Measurements from ENCODE around the gene EML6.

DNA sequence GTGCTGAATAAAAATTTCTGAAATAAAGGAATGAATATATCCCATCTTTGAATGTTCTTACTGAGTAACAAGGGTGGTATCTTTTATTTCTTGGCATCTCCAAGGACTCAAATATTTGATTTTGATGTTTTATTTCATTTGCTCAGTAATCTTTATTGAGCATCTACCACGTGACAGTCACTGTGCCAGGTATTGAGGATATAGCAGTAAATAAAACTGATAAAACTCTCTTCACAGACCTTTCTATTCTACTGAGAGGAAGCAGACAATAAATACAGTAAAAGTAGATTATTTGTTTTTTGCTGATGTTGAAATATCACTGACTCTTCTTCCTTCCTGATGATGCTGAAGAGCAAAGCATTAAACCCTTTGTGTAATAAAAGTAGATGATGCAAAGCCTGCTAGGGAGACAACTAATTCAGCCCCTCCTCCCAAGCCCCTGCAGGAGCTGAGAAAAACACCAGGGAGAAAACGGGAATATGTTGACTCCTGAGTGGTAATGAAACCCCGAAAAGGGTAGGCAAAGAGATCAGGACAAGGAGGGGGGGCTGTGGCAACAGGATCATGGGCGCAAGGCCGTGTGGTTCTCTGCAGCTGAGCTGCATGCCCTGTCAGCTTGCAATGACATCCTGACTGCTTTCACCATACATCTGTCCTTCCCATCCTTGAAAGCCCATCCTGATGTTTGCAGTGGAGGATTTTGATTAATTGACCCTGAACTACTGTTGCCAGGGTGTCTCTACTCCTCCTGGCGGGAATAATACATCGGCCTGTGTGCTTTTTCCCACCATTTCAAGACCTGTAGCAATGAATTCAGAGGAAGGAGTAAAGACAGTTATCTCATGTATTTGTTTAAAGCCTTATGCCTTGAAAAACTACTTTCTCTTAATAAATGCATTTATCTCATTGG lies 117.4 kb downstream of the EML6 start:
- TF ChIP-seq EZH2phosphoT487 (IDR thresholded peaks at IDR 0.05), result no peak
- TF ChIP-seq, protein P1, sequence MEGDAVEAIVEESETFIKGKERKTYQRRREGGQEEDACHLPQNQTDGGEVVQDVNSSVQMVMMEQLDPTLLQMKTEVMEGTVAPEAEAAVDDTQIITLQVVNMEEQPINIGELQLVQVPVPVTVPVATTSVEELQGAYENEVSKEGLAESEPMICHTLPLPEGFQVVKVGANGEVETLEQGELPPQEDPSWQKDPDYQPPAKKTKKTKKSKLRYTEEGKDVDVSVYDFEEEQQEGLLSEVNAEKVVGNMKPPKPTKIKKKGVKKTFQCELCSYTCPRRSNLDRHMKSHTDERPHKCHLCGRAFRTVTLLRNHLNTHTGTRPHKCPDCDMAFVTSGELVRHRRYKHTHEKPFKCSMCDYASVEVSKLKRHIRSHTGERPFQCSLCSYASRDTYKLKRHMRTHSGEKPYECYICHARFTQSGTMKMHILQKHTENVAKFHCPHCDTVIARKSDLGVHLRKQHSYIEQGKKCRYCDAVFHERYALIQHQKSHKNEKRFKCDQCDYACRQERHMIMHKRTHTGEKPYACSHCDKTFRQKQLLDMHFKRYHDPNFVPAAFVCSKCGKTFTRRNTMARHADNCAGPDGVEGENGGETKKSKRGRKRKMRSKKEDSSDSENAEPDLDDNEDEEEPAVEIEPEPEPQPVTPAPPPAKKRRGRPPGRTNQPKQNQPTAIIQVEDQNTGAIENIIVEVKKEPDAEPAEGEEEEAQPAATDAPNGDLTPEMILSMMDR (IDR thresholded peaks at IDR 0.05), result no peak
- TF ChIP-seq EZH2 (IDR thresholded peaks at IDR 0.05), result no peak
